GM10266 (cell line): ENCODE measurements around the gene MMP2.

ENCODE experiments used
- DNase-seq: peaks from one replicate; pipeline ENCODE4 v3.0.0; 2012; ENCODE audit errors: extremely low spot score
- TF ChIP-seq, protein P1 (sequence below): IDR thresholded peaks from 2 replicates; pipeline ENCODE4 v1.5.1; 2012; ENCODE audit warnings: mild to moderate bottlenecking, low read depth; ENCODE audit not compliant: control insufficient read depth, insufficient read depth; ENCODE audit errors: missing control alignments

The MMP2 gene

GRCh38 chr16:55506083-55506482 lies 27.1 kb downstream of the MMP2 start:
- peak; percentile 5 for DNase-seq
- TF ChIP-seq, protein P1, sequence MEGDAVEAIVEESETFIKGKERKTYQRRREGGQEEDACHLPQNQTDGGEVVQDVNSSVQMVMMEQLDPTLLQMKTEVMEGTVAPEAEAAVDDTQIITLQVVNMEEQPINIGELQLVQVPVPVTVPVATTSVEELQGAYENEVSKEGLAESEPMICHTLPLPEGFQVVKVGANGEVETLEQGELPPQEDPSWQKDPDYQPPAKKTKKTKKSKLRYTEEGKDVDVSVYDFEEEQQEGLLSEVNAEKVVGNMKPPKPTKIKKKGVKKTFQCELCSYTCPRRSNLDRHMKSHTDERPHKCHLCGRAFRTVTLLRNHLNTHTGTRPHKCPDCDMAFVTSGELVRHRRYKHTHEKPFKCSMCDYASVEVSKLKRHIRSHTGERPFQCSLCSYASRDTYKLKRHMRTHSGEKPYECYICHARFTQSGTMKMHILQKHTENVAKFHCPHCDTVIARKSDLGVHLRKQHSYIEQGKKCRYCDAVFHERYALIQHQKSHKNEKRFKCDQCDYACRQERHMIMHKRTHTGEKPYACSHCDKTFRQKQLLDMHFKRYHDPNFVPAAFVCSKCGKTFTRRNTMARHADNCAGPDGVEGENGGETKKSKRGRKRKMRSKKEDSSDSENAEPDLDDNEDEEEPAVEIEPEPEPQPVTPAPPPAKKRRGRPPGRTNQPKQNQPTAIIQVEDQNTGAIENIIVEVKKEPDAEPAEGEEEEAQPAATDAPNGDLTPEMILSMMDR = no peak

GRCh38 chr16:55506708-55507107 lies 27.7 kb downstream of the MMP2 start:
- TF ChIP-seq, protein P1 = no peak
- peak; percentile 3 for DNase-seq

- peak; percentile 5 for DNase-seq
- TF ChIP-seq, protein P1 = no peak
Measured at GRCh38 chr16:55508271-55508921, 29.4 kb downstream of the MMP2 start.

DNA sequence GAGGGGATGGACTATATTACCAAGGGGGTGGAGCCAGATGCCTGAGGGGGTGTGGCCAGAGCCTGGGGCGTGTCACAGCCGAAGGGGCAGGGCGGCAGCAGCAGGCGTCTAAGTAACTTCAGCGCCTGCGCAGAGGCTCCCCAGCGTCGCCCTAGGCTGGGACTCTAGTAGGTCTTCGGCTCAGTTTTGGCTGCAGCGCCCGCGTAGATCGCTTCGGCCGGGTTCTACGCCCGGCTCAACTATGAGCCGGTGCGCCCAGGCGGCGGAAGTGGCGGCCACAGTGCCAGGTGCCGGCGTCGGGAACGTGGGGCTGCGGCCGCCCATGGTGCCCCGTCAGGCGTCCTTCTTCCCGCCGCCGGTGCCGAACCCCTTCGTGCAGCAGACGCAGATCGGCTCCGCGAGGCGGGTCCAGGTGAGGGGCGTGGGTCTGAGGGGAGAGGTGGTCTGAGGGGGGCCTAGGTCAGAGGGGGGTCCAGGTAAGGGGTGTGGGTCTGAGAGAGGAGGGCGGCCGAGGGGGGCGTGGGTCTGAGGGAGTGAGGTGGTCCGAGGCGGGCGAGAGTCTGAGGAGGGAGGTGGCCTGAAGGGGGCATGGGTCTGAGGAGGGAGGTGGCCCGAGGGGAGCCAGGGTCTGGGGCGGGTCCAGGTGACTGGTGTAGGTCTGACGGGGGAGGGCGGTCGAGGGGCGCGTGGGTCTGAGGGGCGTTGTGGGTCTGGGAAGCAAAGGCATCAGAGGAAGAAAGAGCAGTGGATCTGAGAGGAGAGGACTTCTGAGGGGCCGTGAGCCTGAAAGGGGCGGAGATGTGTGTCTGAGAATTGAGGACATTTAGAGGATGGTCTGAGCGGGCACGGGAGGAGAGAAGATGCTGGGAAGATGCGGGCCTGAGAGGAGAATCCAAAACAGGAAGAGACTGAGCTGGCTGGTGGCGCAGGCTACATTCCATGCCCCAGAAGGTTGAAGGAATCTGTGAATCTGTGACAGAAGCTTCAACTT lies 30.2 kb downstream of the MMP2 start, which contains the start of gene LPCAT2:
Gene LPCAT2 (plus strand): TSS at position 132 of the 991 bp plus-strand sequence. CDS start 110 bp downstream, at position 242.
- peak; percentile 32 for DNase-seq
- TF ChIP-seq, protein P1 = no peak

- DNase-seq = peak; percentile 2
- TF ChIP-seq, protein P1 = no peak
Measured at GRCh38 chr16:55510185-55510805, 31.3 kb downstream of the MMP2 start.

DNA sequence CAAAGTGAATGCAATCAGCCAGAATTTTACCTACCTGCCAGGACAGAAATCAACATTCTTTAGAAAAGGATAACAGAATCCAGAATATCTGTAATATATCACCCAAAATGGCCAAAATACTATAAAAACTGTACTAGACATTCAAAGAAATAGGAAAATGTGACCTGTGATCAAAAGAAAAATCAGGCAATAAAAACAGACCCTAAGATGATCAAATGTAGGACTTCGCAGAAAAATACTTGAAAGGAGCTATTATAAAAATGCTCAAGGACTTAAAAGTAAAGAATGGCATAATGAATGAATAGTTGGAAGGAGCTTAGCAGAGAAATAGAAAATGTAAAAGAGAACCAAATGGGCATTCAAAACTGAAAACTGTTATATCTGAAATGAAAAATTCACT lies 33.9 kb downstream of the MMP2 start:
- DNase-seq = no peak
- TF ChIP-seq, protein P1 = no peak

GRCh38 chr16:55513616-55514015 lies 34.6 kb downstream of the MMP2 start:
- TF ChIP-seq, protein P1 = no peak
- DNase-seq = no peak
